DND-41 (cell line): ENCODE results near the gene TGM5.

Source experiments
- CTCF ChIP-seq: IDR thresholded peaks from 2 replicates; pipeline ENCODE4 v1.5.1; 2012; ENCODE audit warnings: borderline replicate concordance, low read length, moderate library complexity, mild to moderate bottlenecking; ENCODE audit not compliant: poor library complexity, severe bottlenecking; ENCODE audit errors: extremely low read depth
- EZH2 ChIP-seq: IDR thresholded peaks from 3 replicates; pipeline ENCODE4 v1.6.1; 2012; ENCODE audit warnings: borderline replicate concordance, low read depth, mild to moderate bottlenecking, moderate library complexity, low read length, inconsistent platforms; ENCODE audit not compliant: severe bottlenecking

GRCh38 chr15:43229977-43230376 is 36.8 kb downstream of the TGM5 start:
- no peak for TF ChIP-seq CTCF
- no peak for TF ChIP-seq EZH2
